Measurements from ENCODE around the gene TDRD3. TPM values are rescaled to one million over a fixed set of nuclear protein-coding genes. Genes with fewer than 3 reads are reported as not detected.

Gene TDRD3
- total RNA-seq, 1 donor from 2014 or later: 10.7 TPM

DNA sequence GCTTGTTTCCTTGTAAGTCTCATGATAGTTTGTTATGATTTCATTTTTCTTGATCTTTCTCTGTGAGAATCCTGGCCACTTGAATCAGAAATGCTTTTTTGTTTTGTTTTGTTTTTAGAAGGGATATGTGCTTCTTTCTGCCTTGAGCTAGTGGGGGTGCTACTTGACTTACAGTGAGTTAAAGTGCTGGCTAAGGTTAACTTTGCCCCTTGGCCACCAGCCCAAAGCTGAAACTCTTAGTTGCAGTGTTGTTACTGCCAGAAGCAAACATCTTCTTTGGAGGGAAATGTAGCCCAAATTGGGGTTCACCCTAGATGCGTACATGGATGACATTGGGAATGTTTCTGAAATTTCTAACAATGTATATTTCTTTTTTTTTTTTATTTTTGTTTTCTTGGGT, 57.4 kb downstream of the TDRD3 start:
- H3K4me1 ChIP-seq (ENCODE audit: insufficient read depth, low read length): no peaks in the 10 kb centered on the region
- H3K4me2 ChIP-seq (ENCODE audit: low read length): no peak overlapping the region
- no peaks in the 10 kb centered on the region for H4K20me1 ChIP-seq (ENCODE audit: insufficient read depth, low read length)
- H3K27ac Mint-ChIP-seq (ENCODE audit: unreplicated experiment): no peak overlapping the region
- H3K9ac ChIP-seq (ENCODE audit: low read length): no peak overlapping the region
- no peak overlapping the region for H3K4me3 ChIP-seq (ENCODE audit: insufficient read depth, low read depth, low read length)
- no peaks in the 10 kb centered on the region for H3K27me3 Mint-ChIP-seq (ENCODE audit: low read depth, unreplicated experiment)
- no peak overlapping the region for H2AFZ ChIP-seq (ENCODE audit: low read depth, low read length)
- no peaks in the 10 kb centered on the region for H3K79me2 ChIP-seq (ENCODE audit: insufficient read depth, low read length)
- no peaks in the 10 kb centered on the region for H3K9me3 Mint-ChIP-seq (ENCODE audit: unreplicated experiment)
- no peak for TF ChIP-seq EZH2 (IDR thresholded peaks at IDR 0.05; ENCODE audit: insufficient read depth, low read length)
- TF ChIP-seq, protein P1, sequence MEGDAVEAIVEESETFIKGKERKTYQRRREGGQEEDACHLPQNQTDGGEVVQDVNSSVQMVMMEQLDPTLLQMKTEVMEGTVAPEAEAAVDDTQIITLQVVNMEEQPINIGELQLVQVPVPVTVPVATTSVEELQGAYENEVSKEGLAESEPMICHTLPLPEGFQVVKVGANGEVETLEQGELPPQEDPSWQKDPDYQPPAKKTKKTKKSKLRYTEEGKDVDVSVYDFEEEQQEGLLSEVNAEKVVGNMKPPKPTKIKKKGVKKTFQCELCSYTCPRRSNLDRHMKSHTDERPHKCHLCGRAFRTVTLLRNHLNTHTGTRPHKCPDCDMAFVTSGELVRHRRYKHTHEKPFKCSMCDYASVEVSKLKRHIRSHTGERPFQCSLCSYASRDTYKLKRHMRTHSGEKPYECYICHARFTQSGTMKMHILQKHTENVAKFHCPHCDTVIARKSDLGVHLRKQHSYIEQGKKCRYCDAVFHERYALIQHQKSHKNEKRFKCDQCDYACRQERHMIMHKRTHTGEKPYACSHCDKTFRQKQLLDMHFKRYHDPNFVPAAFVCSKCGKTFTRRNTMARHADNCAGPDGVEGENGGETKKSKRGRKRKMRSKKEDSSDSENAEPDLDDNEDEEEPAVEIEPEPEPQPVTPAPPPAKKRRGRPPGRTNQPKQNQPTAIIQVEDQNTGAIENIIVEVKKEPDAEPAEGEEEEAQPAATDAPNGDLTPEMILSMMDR (IDR thresholded peaks at IDR 0.05; ENCODE audit: insufficient read depth, low read depth, low read length): no peak
- no peaks in the 10 kb centered on the region for H3K36me3 Mint-ChIP-seq (ENCODE audit: low read depth, unreplicated experiment)
- no peak overlapping the region for H3K4me3 Mint-ChIP-seq (ENCODE audit: unreplicated experiment)
- H3K27ac ChIP-seq (ENCODE audit: low read depth, low read length): no peak overlapping the region
- H3K27me3 ChIP-seq (ENCODE audit: insufficient read depth, low read length): no peaks in the 10 kb centered on the region
- H3K9me3 ChIP-seq (ENCODE audit: insufficient read depth, low read depth, low read length): no peaks in the 10 kb centered on the region
- FAIRE-seq (no peak), DNase-seq (ENCODE audit: low read depth) (no peak)
- no peaks in the 10 kb centered on the region for H3K36me3 ChIP-seq (ENCODE audit: insufficient read depth, low read length)
- H3K4me1 Mint-ChIP-seq (ENCODE audit: low read depth, unreplicated experiment): no peaks in the 10 kb centered on the region

DNA sequence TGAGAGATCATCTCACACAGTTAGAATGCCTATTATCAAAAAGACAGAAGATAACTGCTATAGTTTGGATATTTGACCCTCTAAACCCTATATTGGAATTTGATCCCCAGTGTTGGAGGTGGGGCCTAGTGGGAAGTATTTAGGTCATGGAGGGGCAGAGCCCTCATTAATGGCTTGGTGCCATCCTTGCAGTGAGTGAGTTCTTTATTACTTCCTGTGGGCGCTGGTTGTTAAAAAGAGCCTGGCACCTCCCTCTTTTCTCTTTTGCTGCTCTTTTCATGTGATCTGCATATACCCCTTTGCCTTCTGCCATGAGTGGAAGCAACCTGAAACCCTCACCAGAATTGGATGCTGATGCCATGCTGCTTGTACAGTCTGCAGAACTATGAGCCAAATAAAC, 66.8 kb downstream of the TDRD3 start:
- no peaks in the 10 kb centered on the region for H4K20me1 ChIP-seq (ENCODE audit: insufficient read depth, low read length)
- no peaks in the 10 kb centered on the region for H3K36me3 Mint-ChIP-seq (ENCODE audit: low read depth, unreplicated experiment)
- no peaks in the 10 kb centered on the region for H3K79me2 ChIP-seq (ENCODE audit: insufficient read depth, low read length)
- H3K9me3 Mint-ChIP-seq (ENCODE audit: unreplicated experiment): no peaks in the 10 kb centered on the region
- H3K4me3 Mint-ChIP-seq (ENCODE audit: unreplicated experiment): no peak overlapping the region
- no peaks in the 10 kb centered on the region for H3K27me3 Mint-ChIP-seq (ENCODE audit: low read depth, unreplicated experiment)
- H3K4me1 Mint-ChIP-seq (ENCODE audit: low read depth, unreplicated experiment): no peaks in the 10 kb centered on the region
- DNase-seq (ENCODE audit: low read depth) (no peak), FAIRE-seq (no peak)
- H3K9me3 ChIP-seq (ENCODE audit: insufficient read depth, low read depth, low read length): no peaks in the 10 kb centered on the region
- H3K9ac ChIP-seq (ENCODE audit: low read length): no peak overlapping the region
- H3K4me1 ChIP-seq (ENCODE audit: insufficient read depth, low read length): no peaks in the 10 kb centered on the region
- H3K36me3 ChIP-seq (ENCODE audit: insufficient read depth, low read length): no peaks in the 10 kb centered on the region
- no peak overlapping the region for H2AFZ ChIP-seq (ENCODE audit: low read depth, low read length)
- no peaks in the 10 kb centered on the region for H3K27me3 ChIP-seq (ENCODE audit: insufficient read depth, low read length)
- no peak overlapping the region for H3K4me2 ChIP-seq (ENCODE audit: low read length)
- H3K27ac Mint-ChIP-seq (ENCODE audit: unreplicated experiment): no peak overlapping the region
- TF ChIP-seq, protein P1 (IDR thresholded peaks at IDR 0.05; ENCODE audit: insufficient read depth, low read depth, low read length): no peak
- no peak for TF ChIP-seq EZH2 (IDR thresholded peaks at IDR 0.05; ENCODE audit: insufficient read depth, low read length)
- H3K27ac ChIP-seq (ENCODE audit: low read depth, low read length): no peak overlapping the region
- no peak overlapping the region for H3K4me3 ChIP-seq (ENCODE audit: insufficient read depth, low read depth, low read length)

DNA sequence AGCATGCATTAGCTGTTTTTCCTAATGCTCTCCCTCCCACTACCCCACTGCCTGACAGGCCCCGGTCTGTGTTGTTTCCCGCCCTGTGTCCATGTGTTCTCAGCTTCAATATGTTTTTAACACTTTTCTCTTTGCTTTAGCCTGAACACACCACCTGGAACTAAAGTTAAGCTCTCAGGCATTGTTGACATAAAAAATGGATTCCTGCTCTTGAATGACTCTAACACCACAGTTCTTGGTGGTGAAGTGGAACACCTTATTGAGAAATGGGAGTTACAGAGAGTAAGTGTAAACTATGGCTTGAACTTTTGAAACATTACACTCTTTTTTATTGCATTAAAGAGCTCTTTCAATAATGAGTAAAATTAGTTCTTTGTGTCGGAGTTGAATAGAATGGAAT, 70.1 kb downstream of the TDRD3 start:
- no peaks in the 10 kb centered on the region for H3K9me3 Mint-ChIP-seq (ENCODE audit: unreplicated experiment)
- Histone ChIP-seq H3K9me3 (ENCODE audit: insufficient read depth, low read depth, low read length) (no peaks in the 10 kb centered on the region), H3K27me3 (ENCODE audit: insufficient read depth, low read length) (no peaks in the 10 kb centered on the region), H4K20me1 (ENCODE audit: insufficient read depth, low read length) (no peaks in the 10 kb centered on the region), H3K27ac (ENCODE audit: low read depth, low read length) (no peak overlapping the region), H3K4me3 (ENCODE audit: insufficient read depth, low read depth, low read length) (no peak overlapping the region), H3K9ac (ENCODE audit: low read length) (no peak overlapping the region), H3K79me2 (ENCODE audit: insufficient read depth, low read length) (no peaks in the 10 kb centered on the region), H2AFZ (ENCODE audit: low read depth, low read length) (no peak overlapping the region), H3K4me1 (ENCODE audit: insufficient read depth, low read length) (no peaks in the 10 kb centered on the region), H3K36me3 (ENCODE audit: insufficient read depth, low read length) (no peaks in the 10 kb centered on the region), H3K4me2 (ENCODE audit: low read length) (no peak overlapping the region)
- H3K4me1 Mint-ChIP-seq (ENCODE audit: low read depth, unreplicated experiment): no peaks in the 10 kb centered on the region
- H3K36me3 Mint-ChIP-seq (ENCODE audit: low read depth, unreplicated experiment): peaks cover 2% of the 10 kb centered on the region
- no peak overlapping the region for H3K27ac Mint-ChIP-seq (ENCODE audit: unreplicated experiment)
- DNase-seq (ENCODE audit: low read depth) (no peak), FAIRE-seq (no peak)
- no peaks in the 10 kb centered on the region for H3K27me3 Mint-ChIP-seq (ENCODE audit: low read depth, unreplicated experiment)
- no peak overlapping the region for H3K4me3 Mint-ChIP-seq (ENCODE audit: unreplicated experiment)
- TF ChIP-seq EZH2 (IDR thresholded peaks at IDR 0.05; ENCODE audit: insufficient read depth, low read length): no peak
- TF ChIP-seq, protein P1 (IDR thresholded peaks at IDR 0.05; ENCODE audit: insufficient read depth, low read depth, low read length): no peak
